SU-DHL-6 (cell line): Measurements from ENCODE around the gene FRMD3.

ENCODE experiments used
- CTCF ChIP-seq: fragments of 200-600 bp; sonication (generic); IDR thresholded peaks from one replicate; pipeline ENCODE4 v1.5.1; 2017; ENCODE audit warnings: antibody characterized with exemption, mild to moderate bottlenecking, low read length, moderate library complexity; ENCODE audit not compliant: insufficient read depth, poor library complexity, severe bottlenecking
- EZH2phosphoT487 ChIP-seq: fragments of 200-600 bp; sonication (generic), shearing (Covaris generic); conservative IDR thresholded peaks from 2 replicates; pipeline ENCODE4 v1.6.1; 2018; ENCODE audit warnings: mild to moderate bottlenecking, antibody characterized with exemption, low read length, moderate library complexity, mixed read lengths

GRCh38 chr9:83473488-83473971 is 64.7 kb downstream of the FRMD3 start:
- no peak for TF ChIP-seq CTCF
- TF ChIP-seq EZH2phosphoT487, result no peak
